GM19023 (cell line): ENCODE measurements around the gene TLL1.

Experiments
- ATAC-seq: cut with Tn5 transposase; IDR thresholded peaks from one replicate; pipeline ENCODE4 v1.9.1; 2021; ENCODE audit warnings: mild to moderate bottlenecking, moderate library complexity; ENCODE audit not compliant: unreplicated experiment

The TLL1 gene

DNA sequence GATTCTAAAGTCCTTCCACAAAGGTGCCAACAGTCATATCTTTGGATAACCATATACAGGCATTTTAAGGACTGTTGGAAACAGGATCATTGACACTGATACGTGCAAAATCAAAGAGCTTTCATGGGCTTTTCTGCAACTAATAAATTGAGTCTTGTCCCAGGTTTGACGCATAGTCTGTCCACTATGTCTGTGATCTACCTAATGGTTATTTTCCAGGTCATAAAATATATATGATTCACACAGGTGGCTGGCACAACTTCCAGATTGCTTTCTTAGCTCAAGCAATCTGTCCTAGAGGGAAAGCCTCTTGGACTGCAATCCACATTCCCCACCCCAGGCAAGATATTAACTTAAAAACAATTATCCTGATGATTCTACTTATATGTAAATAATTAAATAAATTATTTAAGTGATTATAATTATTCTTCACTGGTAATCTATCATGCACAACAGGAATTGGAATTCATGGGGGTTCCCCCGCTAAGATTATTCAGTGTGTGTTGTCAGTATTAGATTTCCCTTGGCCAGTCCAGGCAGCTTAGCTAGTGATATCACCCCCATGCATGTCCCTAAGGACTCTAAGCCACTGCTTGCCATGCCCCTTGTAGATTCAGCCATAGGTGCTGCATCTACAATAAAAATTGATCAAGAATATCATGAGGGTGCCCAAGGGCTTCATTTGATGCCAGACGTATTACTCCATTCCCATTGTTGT, 97.8 kb downstream of the TLL1 start:
- ATAC-seq, result no peak

DNA sequence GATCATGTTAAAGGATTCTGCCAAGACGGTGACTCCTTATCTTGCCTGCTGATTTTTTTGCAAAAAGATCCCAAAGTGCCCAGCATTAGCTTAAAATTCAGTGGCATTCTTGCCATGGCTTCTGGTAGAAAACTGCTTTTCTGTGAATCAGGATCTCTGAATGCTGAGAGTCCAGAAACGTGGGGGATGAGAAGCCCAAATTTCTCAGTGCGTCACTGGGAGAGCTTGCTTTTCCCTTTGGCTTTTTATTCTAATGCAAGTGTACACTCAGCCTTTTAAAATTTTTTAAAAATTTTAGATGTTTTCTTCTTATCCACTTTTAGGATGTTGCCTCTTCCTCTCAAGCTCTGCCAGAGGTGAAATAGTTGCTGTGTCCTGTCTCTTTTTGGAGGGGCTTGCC, 98.4 kb downstream of the TLL1 start:
- ATAC-seq, result no peak

DNA sequence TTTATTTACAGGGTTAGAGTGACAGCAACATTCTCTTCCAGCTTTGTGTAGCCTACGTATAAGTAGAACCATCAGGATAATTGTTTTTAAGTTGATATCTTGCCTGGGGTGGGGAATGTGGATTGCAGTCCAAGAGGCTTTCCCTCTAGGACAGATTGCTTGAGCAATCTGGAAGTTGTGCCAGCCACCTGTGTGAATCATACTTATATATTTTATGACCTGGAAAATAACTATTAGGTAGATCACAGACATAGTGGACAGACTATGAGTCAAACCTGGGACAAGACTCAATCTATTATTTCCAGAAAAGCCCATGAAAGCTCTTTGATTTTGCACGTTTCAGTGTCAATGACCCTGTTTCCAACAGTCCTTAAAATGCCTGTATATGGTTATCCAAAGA, 98.9 kb downstream of the TLL1 start:
- no peak for ATAC-seq

DNA sequence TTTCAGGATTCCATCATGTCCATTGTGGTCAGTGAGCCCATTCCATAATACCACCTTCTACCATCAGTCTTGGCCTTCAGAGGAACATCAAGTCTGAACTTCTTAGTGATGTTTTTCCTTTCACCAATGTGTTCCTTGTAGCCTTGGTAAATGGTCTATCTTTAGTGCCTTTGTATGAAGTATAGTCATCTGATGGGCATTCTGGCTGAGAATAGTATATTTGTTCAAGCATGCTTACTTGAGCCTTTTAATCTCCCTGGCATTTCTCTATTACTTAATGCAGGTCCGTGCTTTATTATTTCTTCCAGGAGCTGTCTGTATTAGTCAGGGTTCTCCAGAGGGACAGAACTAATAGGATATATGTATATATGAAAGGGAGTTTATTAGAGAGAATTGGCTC, 99.7 kb downstream of the TLL1 start:
- no peak for ATAC-seq

DNA sequence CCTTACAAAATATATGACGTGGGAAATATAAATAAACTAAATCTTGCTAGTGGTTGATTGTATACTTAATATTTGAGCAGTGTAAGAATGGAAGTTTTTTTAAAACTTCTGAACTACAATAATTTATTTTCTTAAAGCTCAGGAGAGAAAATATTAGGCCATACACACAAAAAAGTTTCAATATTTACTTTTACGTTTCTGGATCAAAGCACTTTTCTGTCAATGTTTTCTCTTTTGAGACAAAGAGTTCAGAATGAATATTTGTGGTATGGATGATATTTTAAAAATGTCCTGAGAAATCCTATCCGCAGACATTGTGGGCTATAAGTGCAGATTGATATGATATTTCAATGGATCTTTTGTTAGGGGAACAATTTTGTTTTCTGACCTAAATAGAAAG, 109.9 kb downstream of the TLL1 start:
- no peak for ATAC-seq

DNA sequence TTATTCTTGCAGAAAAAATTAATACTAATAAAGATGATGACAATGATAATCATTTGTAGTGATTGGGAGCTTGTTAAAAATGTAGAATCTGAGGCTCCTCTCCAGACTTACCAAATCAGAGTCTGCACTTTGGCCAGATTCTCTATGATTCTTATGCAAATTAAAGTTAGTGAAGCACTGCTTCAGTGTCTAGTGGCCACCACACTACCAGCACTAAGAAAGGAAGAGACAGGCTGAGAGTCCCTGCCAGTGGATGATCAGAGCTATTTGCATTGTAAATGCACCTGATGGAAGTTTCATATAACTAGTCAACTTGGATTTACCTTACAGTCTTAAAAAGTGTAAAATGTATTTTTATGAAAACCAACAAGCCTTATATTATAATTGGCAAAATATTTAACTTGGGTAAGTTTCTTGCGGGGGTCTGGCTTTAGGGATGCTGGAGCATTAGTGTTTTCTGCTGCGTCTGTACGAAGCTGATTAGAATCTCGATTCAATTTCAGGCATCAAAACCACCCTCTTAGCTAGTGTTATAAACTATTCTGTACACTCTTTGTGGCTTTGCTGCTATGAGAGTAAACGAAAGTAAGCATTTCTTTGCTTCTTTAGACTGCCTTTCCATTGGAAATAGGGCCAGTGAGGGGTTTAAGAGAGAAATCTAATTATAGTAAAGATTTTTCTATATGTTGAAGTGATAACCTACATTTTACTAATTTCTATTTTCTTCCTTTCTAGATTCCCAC, 114.1 kb downstream of the TLL1 start:
- no peak for ATAC-seq

DNA sequence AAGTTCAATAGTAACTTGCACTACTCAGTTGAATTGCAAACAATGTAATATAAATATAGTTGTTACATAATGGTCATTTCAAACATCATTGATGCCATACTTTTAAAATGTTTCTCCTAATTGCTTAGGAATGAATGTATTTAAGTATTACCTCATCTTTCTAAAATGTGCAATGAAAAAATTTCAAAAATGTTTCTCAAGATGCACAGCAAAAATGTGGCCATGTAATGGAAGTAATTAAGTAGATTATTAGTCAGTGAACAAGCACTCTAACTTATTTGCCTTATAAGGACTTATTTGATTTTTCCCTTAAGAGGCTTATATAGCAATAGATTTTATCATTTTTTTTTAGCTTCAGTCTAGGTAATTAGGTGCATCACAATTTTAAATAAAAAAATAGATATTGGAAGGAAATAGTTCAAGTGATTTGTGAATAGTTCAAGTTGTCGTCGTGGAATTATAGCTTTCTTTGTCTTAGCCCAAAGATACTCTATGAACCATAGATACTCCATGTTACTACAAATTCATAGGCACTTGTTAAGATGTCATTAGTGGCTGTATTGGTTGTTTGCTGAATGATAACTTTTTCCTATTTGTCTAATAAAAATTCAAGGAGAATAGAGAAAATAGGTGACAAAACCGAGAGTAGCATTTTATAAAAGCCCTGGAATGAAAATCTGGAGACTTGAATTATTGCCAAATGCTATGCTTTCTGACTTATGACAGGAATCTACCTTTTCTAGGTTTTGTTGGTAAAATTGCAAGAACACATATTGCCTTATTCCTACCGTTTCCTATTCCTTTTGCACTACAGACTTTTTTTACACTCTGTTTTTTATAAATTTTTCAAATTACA, 118.5 kb downstream of the TLL1 start:
- ATAC-seq, result no peak

DNA sequence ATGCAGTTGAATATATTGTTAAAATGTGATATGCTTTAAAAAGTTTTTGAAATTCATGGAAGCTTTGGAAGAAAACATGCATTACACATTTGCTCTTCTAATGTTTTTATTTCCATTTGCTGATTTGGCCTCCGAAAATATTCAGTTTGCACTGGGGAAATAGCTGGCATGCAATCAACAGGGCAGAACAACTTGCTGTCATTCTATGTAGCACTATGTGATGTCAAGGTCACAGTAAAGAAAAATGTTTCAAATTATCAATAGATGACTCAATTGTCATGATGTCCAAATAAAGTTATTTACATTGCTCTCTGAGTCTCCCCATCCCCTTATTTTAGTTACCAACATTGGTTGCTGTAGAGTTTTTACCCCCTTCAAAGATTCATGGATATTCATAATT, 119.2 kb downstream of the TLL1 start:
- no peak for ATAC-seq

DNA sequence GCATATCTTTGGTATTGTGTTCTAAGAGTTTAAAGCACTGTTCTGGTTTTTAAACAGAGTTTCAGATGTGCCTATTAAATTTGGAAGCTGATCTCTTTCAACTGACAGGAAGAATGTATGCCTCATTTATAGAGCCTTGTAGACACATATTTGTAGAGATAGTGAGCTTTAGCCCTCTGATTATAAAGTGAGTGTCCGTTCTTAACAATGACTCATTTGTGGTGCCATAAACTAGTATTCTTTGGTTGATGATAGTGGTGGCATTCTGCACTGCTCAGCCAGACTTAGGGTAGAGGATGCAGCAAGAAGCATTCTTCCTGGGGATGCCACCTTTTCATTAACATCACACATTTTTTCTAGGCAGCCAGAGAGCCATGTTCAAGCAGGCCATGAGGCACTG, 121.7 kb downstream of the TLL1 start:
- no peak for ATAC-seq

DNA sequence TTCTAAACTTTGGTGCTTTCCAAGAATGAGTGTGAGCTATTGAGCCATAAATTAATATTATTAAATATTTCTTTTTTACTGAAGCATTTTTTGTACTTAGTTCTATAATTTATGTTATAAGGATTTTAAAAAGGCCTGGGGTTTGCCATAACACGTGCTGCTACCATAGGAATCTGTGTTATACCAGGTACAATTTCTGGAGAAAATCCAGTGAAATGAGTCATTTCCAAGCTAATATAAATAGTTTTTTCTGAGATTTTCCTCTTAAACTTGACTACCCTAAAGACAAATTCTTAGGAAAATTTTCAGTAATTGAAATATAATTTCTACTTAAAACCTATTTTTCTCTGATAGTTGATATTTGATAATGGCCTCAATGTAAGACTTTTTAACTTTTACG, 130.8 kb downstream of the TLL1 start:
- ATAC-seq, result no peak

DNA sequence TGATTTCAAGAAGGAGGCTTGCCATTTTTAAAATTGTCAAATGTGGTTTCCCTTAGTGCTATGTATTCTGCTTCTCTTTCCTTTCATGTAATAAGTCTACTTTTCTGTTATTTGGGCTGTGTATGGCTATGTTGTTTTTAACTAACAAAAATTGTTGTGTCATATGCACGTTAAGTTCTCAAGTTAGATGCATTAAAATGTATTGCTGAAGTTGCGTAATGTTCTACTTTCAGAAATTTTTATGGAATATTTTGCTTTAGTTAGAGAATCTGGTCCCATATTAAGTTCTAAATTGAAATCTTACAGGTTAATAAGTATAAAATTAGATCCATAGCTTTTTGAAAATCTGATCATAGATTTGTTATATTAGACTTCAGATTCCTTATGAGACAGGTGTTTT, 133.2 kb downstream of the TLL1 start:
- no peak for ATAC-seq

DNA sequence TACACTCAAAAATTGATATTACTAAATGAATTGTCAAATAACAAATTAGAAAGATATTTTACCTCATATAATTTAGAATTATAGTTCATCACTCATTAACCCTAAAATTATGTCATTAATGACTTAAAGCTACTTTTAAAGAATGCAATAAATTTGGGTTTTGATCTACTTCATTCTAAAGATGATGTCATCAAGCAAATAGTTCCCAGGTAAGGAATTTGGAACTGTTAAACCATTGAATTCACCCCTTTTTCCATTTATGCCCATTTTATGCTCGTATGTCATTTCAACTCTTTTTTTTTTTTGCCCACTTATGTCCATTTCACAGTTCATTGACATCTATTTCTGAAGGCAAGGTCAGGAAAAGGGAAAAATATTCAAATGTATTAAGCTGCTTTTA, 135.5 kb downstream of the TLL1 start:
- no peak for ATAC-seq

DNA sequence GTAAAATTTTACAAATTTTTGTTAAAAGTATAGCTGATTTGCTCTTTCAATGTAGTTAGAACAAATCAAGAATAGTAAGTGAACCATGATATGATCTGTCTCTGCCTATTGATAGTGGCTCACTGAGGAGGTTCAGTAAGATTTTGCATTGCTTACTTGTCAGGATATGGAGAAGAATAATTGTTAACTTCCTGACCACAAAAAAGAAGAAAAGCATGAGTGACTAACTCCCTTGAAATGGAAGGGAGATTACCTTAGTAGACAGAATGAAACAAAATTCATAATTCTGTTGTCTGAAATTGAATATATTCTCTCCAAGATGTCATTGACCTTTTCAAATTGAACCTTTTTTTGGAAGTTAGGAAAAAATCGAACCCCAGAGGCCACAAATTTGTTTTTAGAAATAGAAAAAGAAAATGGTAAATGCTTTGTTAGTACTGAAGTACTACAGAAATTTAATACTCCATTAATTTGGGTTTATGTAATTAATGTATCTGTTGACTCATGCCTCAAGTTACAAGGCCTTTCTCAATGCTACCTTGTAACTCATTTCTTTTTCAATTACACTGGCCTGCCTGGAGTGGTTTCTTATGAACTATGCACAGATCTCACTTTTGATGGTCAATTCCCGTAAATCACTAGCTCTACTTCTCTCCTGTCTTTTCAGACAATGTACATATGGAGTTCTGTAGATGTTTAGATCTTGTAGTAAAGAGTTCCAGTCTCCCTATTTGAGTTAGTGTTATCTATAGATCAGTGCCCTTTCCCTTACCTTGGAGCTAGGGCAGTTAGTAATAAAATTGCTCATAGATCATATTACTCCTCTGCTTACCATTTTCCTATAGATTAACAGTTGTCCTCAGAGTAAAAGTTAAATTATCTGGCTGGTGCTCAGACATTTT, 139.3 kb downstream of the TLL1 start:
- no peak for ATAC-seq

DNA sequence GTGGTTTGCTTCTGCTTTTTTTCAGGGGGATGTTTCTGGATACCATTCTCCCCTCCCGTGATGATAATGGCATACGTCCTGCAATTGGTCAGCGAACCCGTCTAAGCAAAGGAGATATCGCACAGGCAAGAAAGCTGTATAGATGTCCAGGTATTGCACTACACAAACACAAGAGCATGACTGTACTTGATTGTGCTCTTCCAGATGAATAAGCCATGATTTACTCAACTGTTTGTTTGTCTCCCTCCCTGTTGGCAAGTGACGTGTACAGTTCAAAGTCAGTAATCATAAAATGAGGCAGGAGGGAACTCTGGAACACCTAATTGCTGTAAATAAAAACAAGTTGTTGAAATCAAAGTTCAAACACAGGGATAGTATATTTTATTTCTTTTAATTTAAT, 141.4 kb downstream of the TLL1 start:
- no peak for ATAC-seq

DNA sequence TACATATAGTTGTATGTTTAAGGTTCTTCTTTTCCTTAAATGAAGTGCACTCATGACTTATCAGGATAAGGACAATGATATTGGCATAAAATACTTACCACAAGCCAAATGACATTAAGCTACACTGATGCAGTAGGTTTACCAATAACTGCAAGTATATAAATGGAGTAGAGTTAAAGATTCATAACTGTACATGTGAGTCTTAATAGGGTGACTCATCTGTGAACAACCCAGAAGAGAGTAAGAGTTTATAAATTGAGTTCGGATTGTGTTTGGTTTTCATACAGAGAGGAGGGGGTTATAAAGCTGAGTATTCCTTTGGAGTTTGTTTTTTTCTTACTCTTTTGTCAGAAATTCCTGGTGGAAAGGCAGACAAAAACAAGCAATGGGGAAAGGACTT, 144.8 kb downstream of the TLL1 start:
- ATAC-seq, result no peak

DNA sequence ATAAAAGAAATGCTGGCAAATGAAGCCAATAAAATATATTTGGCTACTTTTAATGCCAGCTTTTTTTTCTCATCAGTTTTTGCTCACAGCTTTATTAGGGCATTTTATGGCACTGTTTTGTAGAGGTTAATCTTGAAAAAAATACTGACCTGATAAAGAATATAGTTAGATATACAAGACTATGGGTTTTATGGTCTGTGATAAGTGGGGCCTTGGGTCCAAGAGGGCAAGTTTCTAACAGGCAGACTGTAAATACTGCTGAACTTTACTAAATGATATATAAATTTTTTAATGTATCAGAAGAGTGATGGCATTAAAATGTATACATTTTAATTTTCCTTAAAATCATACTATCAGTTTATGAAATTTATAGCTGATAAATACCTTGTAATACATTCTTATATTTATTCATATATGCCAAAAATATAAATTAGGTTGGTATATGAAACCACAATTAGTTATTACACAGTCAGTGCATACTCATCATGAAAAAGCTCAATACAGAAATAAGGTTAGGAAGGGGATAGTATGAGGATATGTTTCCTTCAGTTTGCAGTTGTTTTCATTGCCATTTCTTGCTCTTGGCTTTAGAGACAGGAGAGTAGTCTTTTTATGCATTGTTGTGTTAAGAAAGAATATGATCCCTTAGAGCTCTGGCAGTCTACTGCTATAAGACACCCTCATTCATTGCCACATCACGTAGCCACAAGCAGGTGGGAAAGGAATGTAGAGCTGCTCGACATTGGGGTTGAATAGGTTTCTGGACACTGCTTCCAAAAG, 146.6 kb downstream of the TLL1 start:
- ATAC-seq, result no peak

DNA sequence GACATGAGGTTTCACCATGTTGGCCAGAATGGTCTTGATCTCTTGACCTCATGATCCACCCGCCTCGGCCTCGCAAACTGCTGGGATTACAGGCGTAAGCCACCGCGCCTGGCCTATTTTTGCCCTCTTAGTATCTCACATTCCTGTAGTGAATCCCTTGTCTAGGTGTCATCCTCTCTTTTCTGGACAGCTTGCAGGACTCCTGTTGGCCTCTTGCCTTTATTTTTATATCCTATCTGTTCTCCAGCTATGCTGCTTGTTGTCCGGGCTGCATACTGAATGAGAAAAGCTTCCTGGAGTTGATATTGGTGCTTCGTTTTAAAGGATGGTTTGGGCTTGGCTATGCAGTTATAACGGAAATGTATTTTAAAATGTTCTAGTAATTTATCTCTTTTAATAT, 148.6 kb downstream of the TLL1 start:
- ATAC-seq, result no peak

DNA sequence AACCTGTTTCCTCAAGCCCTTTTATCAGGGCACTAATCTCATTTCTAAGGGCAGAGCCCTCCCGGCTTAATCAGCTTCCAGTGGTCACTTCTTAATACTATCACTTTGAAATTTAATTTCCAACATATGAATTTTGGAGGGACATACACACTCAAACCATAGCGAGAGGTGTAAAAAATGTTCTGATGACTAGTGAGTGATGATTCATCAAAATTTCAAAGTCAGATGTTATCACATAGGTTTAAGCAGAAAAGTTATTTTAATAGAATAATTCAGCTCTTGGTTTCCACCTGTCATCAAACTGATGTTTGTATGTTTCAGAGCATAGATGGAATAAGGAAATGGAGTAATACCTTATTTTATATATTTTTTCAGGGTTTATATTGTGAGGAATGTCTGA, 161.9 kb downstream of the TLL1 start:
- no peak for ATAC-seq

DNA sequence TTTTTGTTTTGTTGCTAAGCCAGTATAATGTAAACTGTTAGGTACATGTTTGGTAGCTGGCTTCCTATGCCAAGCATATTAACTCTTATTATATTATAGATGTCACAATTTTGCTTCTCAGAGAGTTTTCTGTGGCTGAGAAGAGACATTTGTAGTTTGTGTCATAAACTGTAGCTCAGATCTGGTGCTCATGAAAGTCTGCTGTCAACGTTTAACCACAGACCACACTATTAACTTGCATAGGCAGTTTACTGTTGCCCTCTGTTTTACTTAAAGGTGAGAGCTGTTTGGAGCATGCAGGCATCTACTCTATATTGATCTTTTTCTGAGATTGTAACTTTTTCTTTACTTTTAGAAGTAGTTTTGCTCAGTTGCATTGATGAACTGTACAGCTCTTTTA, 166.8 kb downstream of the TLL1 start:
- ATAC-seq, result no peak

DNA sequence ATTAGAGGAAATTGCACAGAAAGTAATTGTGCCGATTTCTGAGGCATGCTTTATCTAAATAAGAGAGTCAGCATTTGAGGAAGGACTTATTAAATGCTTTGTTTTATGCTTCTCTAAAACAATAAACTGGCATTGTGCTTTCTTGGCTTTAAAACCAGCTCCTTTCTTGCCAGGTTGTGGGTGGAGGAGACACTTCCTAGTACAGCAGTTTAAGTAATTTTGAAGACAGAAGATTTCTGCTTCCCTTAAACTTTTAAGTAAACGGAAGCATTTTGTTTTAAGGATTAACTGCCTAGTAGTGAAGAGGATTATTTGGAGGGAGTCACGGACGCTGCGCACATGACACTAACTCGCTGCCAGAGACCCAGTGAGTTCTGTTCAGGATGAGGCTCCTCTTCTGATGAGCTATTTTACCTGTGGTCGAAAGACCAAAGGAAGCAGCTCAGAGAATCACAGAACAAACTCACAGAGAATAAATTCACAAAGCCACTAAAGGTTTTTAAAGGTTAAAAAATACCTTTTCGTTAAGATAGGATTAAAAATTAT, 169.5 kb downstream of the TLL1 start:
- ATAC-seq, result no peak
